Muscle layer of duodenum (tissue), 2 donors: ENCODE results near the gene ANO2.
"Not testable (repeated sequence)": the region's sequence is repeated elsewhere in the genome, so short reads cannot be mapped to it uniquely, and the experiment has no call there.

Source experiments
- H3K27ac ChIP-seq: one replicate; pipeline ENCODE4 v1.7.0; 2013; ENCODE audit warnings: mild to moderate bottlenecking, low read length
- H3K27me3 ChIP-seq: one replicate; pipeline ENCODE4 v1.7.0; 2013; ENCODE audit warnings: low read depth, mild to moderate bottlenecking, control low read depth, low read length
- H3K36me3 ChIP-seq, 2 donors: one replicate each; pipeline ENCODE4 v1.7.0; 2013; ENCODE audit warnings: low read length in 2 of 2, control low read depth in 1 of 2, mild to moderate bottlenecking in 1 of 2; ENCODE audit not compliant: insufficient read depth in 2 of 2, control insufficient read depth in 1 of 2
- H3K4me1 ChIP-seq, 2 donors: one replicate each; pipeline ENCODE4 v1.7.0; 2013; ENCODE audit warnings: low read length in 2 of 2, mild to moderate bottlenecking in 2 of 2, control low read depth in 1 of 2, moderate library complexity in 1 of 2; ENCODE audit not compliant: insufficient read depth in 2 of 2, control insufficient read depth in 1 of 2
- H3K4me3 ChIP-seq, 2 donors: one replicate each; pipeline ENCODE4 v1.7.0; 2013; ENCODE audit warnings: low read length in 2 of 2, low read depth in 1 of 2, mild to moderate bottlenecking in 1 of 2
- H3K9me3 ChIP-seq, 2 donors: one replicate each; pipeline ENCODE4 v1.7.0; 2013; ENCODE audit warnings: low read length in 2 of 2, control low read depth in 1 of 2, mild to moderate bottlenecking in 1 of 2; ENCODE audit not compliant: control insufficient read depth in 1 of 2
- donor health status: healthy.

ANO2 gene

DNA sequence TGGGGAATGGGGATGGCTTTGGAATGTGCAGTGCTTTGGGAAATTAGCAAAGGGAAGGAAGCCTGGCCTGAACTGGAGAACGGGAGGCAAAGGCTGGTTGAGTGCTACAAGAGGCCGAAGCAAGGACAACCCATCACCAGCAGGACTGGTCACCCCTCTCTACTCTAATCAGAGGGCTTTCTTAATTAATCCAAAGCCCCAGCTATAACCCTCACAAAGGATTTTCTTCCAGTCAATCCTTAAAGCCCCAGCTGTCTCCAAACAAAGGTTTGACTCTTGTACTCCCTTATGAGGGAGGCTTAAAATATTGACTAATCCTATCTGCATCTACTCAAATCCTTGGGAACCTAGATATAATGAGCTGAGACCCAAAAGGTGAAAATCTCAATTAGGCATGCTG is 256.8 kb downstream of the ANO2 start:
- H3K9me3 ChIP-seq = no peaks in the 10 kb centered on the region
- no peak overlapping the region for H3K4me3 ChIP-seq
- no peak overlapping the region for H3K27ac ChIP-seq
- no peaks in the 10 kb centered on the region for H3K36me3 ChIP-seq
- H3K4me1 ChIP-seq = no peaks in the 10 kb centered on the region
- no peaks in the 10 kb centered on the region for H3K27me3 ChIP-seq

GRCh38 chr12:5685935-5686334 is 259.1 kb downstream of the ANO2 start:
- Histone ChIP-seq H3K9me3 (no peaks in the 10 kb centered on the region), H3K4me1 (no peaks in the 10 kb centered on the region), H3K27ac (no peak overlapping the region), H3K4me3 (no peak overlapping the region), H3K36me3 (no peaks in the 10 kb centered on the region), H3K27me3 (no peaks in the 10 kb centered on the region)

DNA sequence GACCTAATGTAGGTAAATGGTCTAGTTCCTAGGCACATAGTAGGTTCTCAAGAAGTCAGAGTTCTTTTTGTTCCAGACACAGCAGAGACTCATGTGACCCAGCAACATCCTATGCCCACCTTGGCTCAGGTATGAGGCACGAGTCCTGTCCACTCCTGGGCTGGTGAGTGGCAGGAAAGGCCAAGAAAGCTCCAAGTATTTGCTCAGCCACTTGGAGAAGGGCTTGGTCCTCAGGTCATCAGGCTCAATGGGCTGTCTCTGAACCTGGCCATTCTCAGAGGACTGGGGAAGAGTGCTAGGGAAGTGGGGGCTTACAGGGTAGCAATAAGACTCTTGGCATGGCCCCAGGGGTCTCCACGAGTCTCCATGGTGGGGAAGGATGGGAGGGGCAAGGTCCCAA is 260.1 kb downstream of the ANO2 start:
- Histone ChIP-seq H3K27ac (no peak overlapping the region), H3K4me1 (no peaks in the 10 kb centered on the region)

DNA sequence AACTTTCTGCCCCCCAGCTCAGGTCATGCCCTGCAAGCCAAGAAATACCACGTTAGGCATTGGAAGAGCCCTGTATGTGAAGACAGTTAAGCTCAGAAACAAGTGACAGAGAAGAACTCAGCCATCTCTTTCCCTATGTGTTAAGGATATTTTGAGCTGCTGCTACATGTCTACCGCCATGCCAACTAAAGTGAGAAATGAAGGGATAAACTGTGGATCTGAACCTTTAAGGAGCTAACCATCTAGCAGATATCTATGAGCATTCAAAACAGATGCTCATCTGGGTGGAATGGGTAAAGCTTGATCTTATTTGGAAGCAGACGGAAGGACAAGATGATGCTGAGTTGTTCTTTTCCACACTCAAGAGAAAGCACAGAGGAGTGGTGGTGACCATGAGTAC is 262.5 kb downstream of the ANO2 start:
- Histone ChIP-seq H3K4me1 (no peaks in the 10 kb centered on the region), H3K9me3 (no peaks in the 10 kb centered on the region), H3K4me3 (no peak overlapping the region), H3K36me3 (no peaks in the 10 kb centered on the region), H3K27me3 (no peaks in the 10 kb centered on the region), H3K27ac (no peak overlapping the region)

More for the DNA sequence above, 260.1 kb downstream of the ANO2 start:
- no peaks in the 10 kb centered on the region for H3K36me3 ChIP-seq
- H3K4me3 ChIP-seq = no peak overlapping the region
- no peaks in the 10 kb centered on the region for H3K9me3 ChIP-seq
- no peaks in the 10 kb centered on the region for H3K27me3 ChIP-seq

GRCh38 chr12:5678176-5678575 is 266.9 kb downstream of the ANO2 start:
- H3K27ac ChIP-seq = no peak overlapping the region
- H3K4me1 ChIP-seq = no peaks in the 10 kb centered on the region
- no peak overlapping the region for H3K4me3 ChIP-seq
- no peaks in the 10 kb centered on the region for H3K9me3 ChIP-seq
- H3K36me3 ChIP-seq = no peaks in the 10 kb centered on the region
- no peaks in the 10 kb centered on the region for H3K27me3 ChIP-seq

- H3K27ac ChIP-seq, H3K4me1 ChIP-seq, H3K36me3 ChIP-seq, H3K4me3 ChIP-seq, H3K9me3 ChIP-seq, H3K27me3 ChIP-seq: not testable (repeated sequence)
Observed at GRCh38 chr12:5669624-5670023, 275.4 kb downstream of the ANO2 start.

DNA sequence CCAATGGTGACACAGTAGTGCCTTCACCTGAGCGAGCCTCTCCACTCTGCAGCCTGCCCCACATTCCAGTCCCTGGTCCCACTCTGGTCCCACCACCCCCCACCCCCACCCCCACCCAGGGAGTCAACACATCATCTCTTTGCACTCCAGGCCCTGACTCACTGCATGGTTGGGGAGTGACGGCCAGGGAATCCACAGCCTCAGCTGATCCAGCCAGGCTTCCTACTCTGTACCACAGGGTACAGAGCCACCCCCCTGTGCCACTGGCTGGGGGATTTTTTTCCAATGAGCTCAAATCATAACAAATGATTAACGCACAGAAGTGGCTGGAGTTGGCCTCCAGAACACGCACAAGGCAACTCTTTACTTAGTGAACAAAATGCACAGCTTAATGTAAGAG is 279.4 kb downstream of the ANO2 start:
- Histone ChIP-seq H3K27ac (no peak overlapping the region), H3K27me3 (no peaks in the 10 kb centered on the region), H3K4me3 (no peak overlapping the region), H3K36me3 (no peaks in the 10 kb centered on the region), H3K4me1 (no peaks in the 10 kb centered on the region), H3K9me3 (no peaks in the 10 kb centered on the region)

GRCh38 chr12:5661811-5662210 is 283.2 kb downstream of the ANO2 start:
- H3K4me1 ChIP-seq = no peaks in the 10 kb centered on the region
- H3K27ac ChIP-seq = no peak overlapping the region
- H3K4me3 ChIP-seq = no peak overlapping the region
- H3K9me3 ChIP-seq = no peaks in the 10 kb centered on the region
- H3K36me3 ChIP-seq = no peaks in the 10 kb centered on the region
- H3K27me3 ChIP-seq = no peaks in the 10 kb centered on the region

DNA sequence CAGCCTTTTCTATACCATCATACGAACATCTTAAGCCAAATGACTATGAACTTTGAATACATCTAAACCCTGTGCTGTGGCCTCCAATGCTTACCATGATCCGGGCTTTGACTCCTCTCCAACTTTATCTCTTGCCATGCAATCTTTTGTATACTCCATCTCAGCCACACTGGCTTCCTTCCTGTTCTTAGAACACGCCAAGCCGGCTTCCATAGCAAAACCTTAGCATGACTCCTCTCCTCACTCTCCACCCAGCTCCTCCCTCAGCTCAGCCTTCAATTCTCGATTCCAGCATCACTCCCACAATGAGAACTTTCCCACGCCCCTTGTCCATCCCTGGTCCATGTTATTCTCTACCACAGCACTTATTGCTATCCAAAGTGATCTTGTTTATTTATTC is 284.8 kb downstream of the ANO2 start:
- H3K27me3 ChIP-seq = no peaks in the 10 kb centered on the region
- H3K9me3 ChIP-seq = no peaks in the 10 kb centered on the region
- no peak overlapping the region for H3K27ac ChIP-seq

DNA sequence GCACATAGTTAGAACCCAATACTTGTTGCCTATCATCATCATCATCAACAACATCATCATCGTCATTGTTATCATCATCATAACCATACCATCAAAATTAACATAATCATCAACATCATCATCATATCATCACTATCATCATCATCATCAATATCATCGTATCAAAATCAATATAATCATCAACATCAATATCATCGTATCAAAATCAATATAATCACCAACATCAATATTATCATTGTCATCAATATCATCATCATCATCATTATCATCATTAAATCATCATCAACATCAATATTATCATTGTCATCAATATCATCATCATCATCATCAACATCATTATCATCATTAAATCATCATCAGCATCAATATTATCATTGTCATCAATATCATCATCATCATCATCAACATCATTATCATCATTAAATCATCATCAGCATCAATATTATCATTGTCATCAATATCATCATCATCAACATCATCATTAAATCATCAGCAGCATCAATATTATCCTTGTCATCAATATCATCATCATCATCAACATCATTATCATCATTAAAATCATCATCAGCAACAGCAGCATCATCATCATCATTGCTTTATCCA is 286.6 kb downstream of the ANO2 start:
- not testable (repeated sequence) for H3K4me1 ChIP-seq, H3K27me3 ChIP-seq, H3K9me3 ChIP-seq, H3K4me3 ChIP-seq, H3K36me3 ChIP-seq, H3K27ac ChIP-seq

More for the DNA sequence above, 284.8 kb downstream of the ANO2 start:
- Histone ChIP-seq H3K36me3 (no peaks in the 10 kb centered on the region), H3K4me3 (no peak overlapping the region), H3K4me1 (no peaks in the 10 kb centered on the region)

DNA sequence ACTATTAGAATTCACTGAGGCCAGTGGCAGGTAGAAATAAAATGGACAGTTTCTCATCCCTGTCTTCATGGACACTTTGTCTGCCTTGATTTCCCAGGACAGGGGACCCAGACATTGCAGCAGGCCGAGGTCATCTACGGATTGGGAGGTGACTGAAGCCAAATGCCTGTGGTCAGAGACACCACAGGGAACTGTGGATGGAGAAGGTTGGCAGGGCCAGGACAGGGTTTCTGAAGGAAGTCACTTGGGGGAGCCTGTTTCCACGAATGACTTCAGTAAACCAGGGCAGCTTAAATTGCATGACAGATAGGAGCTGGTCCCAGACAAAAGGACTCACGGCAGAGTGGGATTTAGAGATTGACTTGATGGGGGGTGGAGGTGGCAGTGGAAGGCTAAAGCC is 288.2 kb downstream of the ANO2 start:
- H3K9me3 ChIP-seq = peaks cover 0 to under 1% of the 10 kb centered on the region in 2 donors
- no peaks in the 10 kb centered on the region for H3K36me3 ChIP-seq
- no peaks in the 10 kb centered on the region for H3K27me3 ChIP-seq
- H3K4me1 ChIP-seq = no peaks in the 10 kb centered on the region
- no peak overlapping the region for H3K27ac ChIP-seq
- no peak overlapping the region for H3K4me3 ChIP-seq

- Histone ChIP-seq H3K27ac (no peak overlapping the region), H3K36me3 (no peaks in the 10 kb centered on the region), H3K4me1 (no peaks in the 10 kb centered on the region), H3K4me3 (no peak overlapping the region), H3K27me3 (no peaks in the 10 kb centered on the region), H3K9me3 (peaks cover 0 to 3% of the 10 kb centered on the region in 2 donors)
Observed at GRCh38 chr12:5655120-5655519, 289.9 kb downstream of the ANO2 start.
